Tibial nerve (tissue), 4 donors: ENCODE results near the gene HAGH. TPM values are rescaled to one million over a fixed set of nuclear protein-coding genes. Genes with fewer than 3 reads are reported as not detected.

Experiments used
- DNase-seq, 2 donors: peaks; one replicate each; pipeline ENCODE4 v3.0.0-alpha.2; 2019; ENCODE audit warnings: low spot score in 2 of 2
- H3K27ac ChIP-seq, 4 donors: fragments of 200-600 bp; sonication (generic) in 3 of 4; one replicate each; pipeline ENCODE4 v1.5.1; 2017 to 2019; ENCODE audit warnings: mild to moderate bottlenecking in 1 of 4
- H3K27me3 ChIP-seq, 2 donors: fragments of 200-600 bp; sonication (generic) in 1 of 2; one replicate each; pipeline versions ENCODE4 v1.5.1 to v1.6.0; 2017 to 2019
- H3K36me3 ChIP-seq, 3 donors: fragments of 200-600 bp; sonication (generic); one replicate each; pipeline ENCODE4 v1.5.1; 2018 to 2019
- H3K4me1 ChIP-seq, 4 donors: fragments of 200-600 bp; sonication (generic) in 3 of 4; one replicate each; pipeline ENCODE4 v1.5.1; 2017 to 2019
- H3K4me3 ChIP-seq, 4 donors: fragments of 200-600 bp; sonication (generic) in 3 of 4; one replicate each; pipeline ENCODE4 v1.5.1; 2017 to 2019; ENCODE audit warnings: mild to moderate bottlenecking in 1 of 4, moderate library complexity in 1 of 4
- H3K9me3 ChIP-seq, 4 donors: fragments of 200-600 bp; sonication (generic) in 3 of 4; one replicate each; pipeline ENCODE4 v1.5.1; 2017 to 2019
- EP300 ChIP-seq, 2 donors: sonication (generic); formaldehyde crosslinking; IDR thresholded peaks; one replicate each; pipeline ENCODE4 v1.6.1; 2017; ENCODE audit warnings: antibody characterized with exemption in 2 of 2, mild to moderate bottlenecking in 1 of 2
- POLR2A ChIP-seq, 2 donors: fragments of 450-650 bp; IDR thresholded peaks; one replicate each; pipeline ENCODE4 v1.6.1; 2017; ENCODE audit warnings: antibody characterized with exemption in 2 of 2, mild to moderate bottlenecking in 2 of 2, moderate library complexity in 2 of 2
- whole genome bisulfite sequencing, 2 donors: methylation state at CpG; one replicate each; pipeline ENCODE4 v1.1.5; 2018; 5-methylcytosine and 5-hydroxymethylcytosine counted together
- total RNA-seq, 4 donors: library from RNA; depleted of rRNA; stranded (reverse); fragments of >200 nt; gene quantifications; one replicate each; pipeline ENCODE4 v1.1.0, GENCODE V29; 2016
- TF ChIP-seq, protein P1 (sequence below), 5 experiments: fragments of 200-600 bp in 3 of 5; fragments of 450-650 bp in 2 of 5; sonication (generic) in 3 of 5; IDR thresholded peaks; one replicate each; pipeline ENCODE4 v1.5.1; 2016 to 2019; ENCODE audit warnings: antibody characterized with exemption in 5 of 5, mild to moderate bottlenecking in 3 of 5, moderate library complexity in 2 of 5

HAGH gene
- total RNA-seq, 4 donors from 2014 or later: 89.2 to 161 (median 100) TPM

DNA sequence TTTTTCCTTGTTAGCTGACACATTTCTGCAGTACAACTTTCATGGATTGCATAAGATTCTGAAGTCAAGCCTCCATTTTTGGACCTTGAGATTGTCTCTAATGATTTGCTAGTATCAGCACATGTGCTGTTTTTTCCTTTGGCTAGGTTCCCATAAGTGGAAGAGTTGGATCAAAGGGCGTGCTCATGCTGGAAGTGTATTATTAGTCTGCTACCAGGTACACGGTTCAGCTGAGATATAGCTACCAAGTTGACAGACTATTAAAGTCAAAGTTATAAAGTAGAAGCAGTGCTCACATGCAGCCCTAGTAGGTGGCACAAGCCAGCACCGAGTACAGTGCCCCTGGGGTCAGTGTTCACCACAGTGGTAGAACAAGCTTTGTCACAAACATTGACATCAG lies 3.6 kb upstream of the HAGH start:
- no peak overlapping the region for H3K4me3 ChIP-seq
- WGBS, 2 donors: 59 to 65% methylated on average over 3 of the region's 3 CpGs
- H3K27me3 ChIP-seq: no peaks in the 10 kb centered on the region

DNA sequence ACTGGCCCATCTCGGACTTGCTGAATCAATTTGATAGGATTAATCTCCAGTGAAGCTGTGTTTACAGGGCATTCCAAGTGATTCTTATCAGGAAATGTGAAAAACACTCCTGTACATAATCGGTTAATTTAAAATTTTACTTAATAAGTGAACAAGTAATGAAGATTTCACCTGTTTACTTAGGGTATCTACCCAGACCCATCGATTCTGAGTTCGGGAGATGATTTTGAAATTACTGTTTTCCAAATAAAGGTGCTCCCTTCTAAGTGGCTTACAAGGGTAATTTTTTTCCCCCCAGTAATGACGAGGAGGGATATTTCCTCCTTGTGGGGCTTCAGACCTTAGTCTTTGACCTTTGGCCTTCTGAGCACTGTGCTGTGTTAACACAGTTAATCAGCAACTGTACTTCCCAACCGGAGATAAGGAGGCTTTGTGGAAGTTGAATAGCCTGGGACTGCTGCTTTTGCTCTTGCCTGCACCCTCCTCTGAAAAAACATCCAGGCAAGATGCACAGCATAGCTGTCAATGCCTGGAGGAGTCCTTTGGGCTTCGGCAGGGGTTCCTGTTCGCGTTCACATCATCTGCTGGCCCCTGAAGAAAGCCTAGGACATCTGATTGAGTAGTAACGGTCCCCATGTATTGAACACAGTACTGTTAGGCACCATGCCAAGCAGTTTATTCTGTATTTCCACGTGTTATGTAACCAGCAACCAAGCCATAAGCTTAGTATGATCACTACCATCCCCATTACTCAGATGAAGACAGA lies 2.2 kb upstream of the HAGH start:
- WGBS, 2 donors: 73 to 75% methylated on average over 11 of the region's 11 CpGs
- DNase-seq: no peak
- no peak for TF ChIP-seq POLR2A (IDR thresholded peaks at IDR 0.05)
- TF ChIP-seq, protein P1, sequence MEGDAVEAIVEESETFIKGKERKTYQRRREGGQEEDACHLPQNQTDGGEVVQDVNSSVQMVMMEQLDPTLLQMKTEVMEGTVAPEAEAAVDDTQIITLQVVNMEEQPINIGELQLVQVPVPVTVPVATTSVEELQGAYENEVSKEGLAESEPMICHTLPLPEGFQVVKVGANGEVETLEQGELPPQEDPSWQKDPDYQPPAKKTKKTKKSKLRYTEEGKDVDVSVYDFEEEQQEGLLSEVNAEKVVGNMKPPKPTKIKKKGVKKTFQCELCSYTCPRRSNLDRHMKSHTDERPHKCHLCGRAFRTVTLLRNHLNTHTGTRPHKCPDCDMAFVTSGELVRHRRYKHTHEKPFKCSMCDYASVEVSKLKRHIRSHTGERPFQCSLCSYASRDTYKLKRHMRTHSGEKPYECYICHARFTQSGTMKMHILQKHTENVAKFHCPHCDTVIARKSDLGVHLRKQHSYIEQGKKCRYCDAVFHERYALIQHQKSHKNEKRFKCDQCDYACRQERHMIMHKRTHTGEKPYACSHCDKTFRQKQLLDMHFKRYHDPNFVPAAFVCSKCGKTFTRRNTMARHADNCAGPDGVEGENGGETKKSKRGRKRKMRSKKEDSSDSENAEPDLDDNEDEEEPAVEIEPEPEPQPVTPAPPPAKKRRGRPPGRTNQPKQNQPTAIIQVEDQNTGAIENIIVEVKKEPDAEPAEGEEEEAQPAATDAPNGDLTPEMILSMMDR (IDR thresholded peaks at IDR 0.05): no peak
- no peak for TF ChIP-seq EP300 (IDR thresholded peaks at IDR 0.05)
- no peak overlapping the region for H3K4me3 ChIP-seq
- H3K36me3 ChIP-seq: peaks cover 0 to 43% (median 0%) of the 10 kb centered on the region in 3 donors
- no peaks in the 10 kb centered on the region for H3K9me3 ChIP-seq
- H3K27me3 ChIP-seq: no peaks in the 10 kb centered on the region
- peaks cover 0 to 53% (median 22%) of the 10 kb centered on the region in 4 donors for H3K4me1 ChIP-seq
- no peak overlapping the region for H3K27ac ChIP-seq

More for the DNA sequence above, 3.6 kb upstream of the HAGH start:
- H3K9me3 ChIP-seq: no peaks in the 10 kb centered on the region
- H3K36me3 ChIP-seq: peaks cover 0 to 43% (median 0%) of the 10 kb centered on the region in 3 donors
- peaks cover 0 to 40% (median 16%) of the 10 kb centered on the region in 4 donors for H3K4me1 ChIP-seq
- no peak for DNase-seq
- TF ChIP-seq EP300 (IDR thresholded peaks at IDR 0.05) (no peak), POLR2A (IDR thresholded peaks at IDR 0.05) (no peak)
- TF ChIP-seq, protein P1 (IDR thresholded peaks at IDR 0.05): no peak
- no peak overlapping the region for H3K27ac ChIP-seq

DNA sequence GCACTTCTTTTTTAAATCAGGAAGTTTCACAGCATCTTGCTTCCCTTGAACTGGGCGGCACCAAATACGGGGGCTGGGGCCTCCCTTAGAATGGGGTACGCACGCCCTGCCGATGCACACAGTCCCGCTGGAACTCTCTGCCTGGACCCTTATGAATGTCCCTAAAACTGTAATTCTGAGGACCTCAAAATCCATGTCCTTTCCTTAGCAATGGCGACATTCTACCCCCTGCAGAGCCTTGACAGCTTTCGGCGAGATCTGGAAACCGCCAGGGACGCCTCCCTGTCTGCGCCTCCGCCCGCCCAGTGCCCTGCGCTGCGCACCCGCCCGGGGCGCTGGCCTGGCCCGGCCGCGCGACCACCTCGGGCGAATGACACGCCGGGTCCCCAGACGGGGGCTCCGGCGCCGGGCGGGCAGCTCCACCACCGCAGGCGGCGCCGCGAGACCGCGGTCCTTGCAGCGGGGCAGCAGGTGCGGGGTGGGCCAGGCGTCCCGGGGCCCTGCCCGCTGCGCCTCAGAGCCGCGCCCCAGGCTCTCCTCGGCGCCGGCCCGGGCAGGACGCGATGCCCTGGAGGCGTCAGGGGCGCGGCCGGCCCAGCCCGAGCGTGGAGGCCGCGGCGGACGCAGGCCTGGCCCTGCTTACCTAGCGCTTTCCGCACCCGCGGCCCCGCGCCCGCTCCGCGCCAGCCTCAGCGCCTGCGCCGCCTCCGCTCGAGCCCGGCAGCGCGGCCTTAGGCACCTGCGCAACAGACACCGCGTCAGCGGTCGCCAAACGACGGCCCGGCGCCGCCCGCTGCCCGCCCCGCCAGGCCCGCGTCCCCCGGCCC lies 548 bp downstream of the HAGH start:
- Histone ChIP-seq H3K36me3 (peaks cover 0 to 40% (median 11%) of the 10 kb centered on the region in 3 donors), H3K27ac (peak overlapping the region in 3 of 4 donors; percentile 36 to 86 (median 81)), H3K4me1 (peaks cover 0 to 63% (median 23%) of the 10 kb centered on the region in 4 donors), H3K9me3 (no peaks in the 10 kb centered on the region), H3K27me3 (no peaks in the 10 kb centered on the region), H3K4me3 (peak overlapping the region; percentile 42 to 69 (median 57))
- no peak for DNase-seq
- 3 to 5% methylated on average over 41 to 53 of the region's 96 CpGs for WGBS, 2 donors
- TF ChIP-seq POLR2A (IDR thresholded peaks at IDR 0.05) (no peak), EP300 (IDR thresholded peaks at IDR 0.05) (no peak)
- TF ChIP-seq, protein P1 (IDR thresholded peaks at IDR 0.05): no peak

- Histone ChIP-seq H3K4me1 (peaks cover 0 to 61% (median 23%) of the 10 kb centered on the region in 4 donors), H3K36me3 (peaks cover 0 to 40% (median 11%) of the 10 kb centered on the region in 3 donors), H3K9me3 (no peaks in the 10 kb centered on the region), H3K27me3 (no peaks in the 10 kb centered on the region), H3K27ac (peak overlapping the region in 3 of 4 donors; percentile 36 to 86 (median 78)), H3K4me3 (peak overlapping the region; percentile 42 to 69 (median 57))
- 70 to 73% methylated on average over 15 of the region's 15 CpGs for WGBS, 2 donors
- DNase-seq: no peak
- no peak for TF ChIP-seq EP300 (IDR thresholded peaks at IDR 0.05)
- TF ChIP-seq, protein P1 (IDR thresholded peaks at IDR 0.05): no peak
Measured at GRCh38 chr16:1825381-1825863, 1.2 kb downstream of the HAGH start.
